ENCODE results near the gene IQCC.

Gene IQCC

DNA sequence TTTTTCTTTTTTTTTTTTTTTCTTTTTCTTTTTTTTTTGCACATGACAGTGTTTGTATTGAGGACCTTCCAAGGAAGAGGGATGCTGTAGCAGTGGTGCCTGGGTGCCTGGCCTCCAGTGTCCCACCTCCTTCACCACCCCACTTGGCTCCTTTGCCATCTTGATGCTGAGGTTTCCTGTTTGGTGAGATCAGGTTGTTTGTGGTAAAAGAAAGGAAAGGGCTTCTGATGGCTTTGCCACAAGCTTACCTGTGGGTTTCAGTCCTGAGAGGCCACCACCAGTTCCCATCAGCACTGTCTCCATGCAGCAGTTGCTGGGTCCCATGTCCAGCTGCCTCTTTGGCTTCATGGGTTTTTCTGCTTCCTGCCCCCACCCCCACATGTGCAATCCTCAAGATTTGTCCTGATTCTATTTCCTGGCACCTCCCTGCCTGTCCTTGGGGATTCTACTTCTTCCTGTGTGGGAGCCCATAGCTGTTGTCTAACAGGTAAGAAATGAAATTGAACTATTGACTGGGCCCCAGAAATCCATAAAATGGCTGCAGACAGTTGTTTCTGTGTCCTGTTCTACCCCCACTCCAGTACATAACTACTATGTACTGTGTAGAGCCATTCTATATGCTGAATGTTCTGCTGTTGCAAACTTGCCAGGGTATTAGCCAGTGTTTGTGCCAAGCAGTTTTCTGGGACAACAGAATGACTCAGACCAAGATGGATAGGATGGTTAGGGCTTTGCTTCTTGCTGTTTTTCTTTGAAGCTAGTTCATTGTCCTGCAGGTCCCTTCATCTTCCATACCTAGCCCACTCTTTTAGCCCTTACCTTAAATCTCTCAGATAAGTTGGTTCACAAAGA lies 9.3 kb upstream of the IQCC start:
- DNase-seq, result no peak

DNA sequence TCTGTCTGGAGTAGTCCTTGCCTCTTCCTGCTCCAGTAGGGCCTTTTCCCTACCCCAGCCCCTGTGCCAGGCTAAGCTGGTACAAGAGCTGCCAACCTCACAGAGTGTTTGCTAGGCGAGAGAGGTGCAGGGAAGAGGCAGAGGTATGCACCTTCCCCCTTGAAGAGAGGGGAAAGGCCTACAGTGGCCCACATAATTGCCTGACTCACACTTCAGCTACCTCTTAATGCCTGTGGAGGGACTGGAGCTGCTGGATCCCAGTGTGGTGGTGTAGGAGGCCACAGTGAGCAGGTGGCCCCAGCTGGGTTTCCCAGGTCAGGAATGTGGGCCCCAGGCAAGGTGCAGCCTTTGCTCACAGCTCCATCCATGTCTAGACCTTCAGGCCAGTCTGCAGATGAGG lies 8.4 kb upstream of the IQCC start:
- no peak for DNase-seq

DNA sequence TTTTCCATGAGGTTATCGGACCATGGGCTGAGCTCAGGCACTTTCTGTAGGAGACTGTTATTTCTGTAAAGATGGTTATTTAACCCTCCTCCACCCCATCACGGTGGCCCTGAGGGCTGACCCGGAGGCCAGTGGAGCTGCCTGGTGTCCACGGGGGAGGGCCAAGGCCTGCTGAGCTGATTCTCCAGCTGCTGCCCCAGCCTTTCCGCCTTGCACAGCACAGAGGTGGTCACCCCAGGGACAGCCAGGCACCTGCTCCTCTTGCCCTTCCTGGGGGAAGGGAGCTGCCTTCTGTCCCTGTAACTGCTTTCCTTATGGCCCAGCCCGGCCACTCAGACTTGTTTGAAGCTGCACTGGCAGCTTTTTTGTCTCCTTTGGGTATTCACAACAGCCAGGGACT lies 7.6 kb upstream of the IQCC start:
- no peak for DNase-seq

DNA sequence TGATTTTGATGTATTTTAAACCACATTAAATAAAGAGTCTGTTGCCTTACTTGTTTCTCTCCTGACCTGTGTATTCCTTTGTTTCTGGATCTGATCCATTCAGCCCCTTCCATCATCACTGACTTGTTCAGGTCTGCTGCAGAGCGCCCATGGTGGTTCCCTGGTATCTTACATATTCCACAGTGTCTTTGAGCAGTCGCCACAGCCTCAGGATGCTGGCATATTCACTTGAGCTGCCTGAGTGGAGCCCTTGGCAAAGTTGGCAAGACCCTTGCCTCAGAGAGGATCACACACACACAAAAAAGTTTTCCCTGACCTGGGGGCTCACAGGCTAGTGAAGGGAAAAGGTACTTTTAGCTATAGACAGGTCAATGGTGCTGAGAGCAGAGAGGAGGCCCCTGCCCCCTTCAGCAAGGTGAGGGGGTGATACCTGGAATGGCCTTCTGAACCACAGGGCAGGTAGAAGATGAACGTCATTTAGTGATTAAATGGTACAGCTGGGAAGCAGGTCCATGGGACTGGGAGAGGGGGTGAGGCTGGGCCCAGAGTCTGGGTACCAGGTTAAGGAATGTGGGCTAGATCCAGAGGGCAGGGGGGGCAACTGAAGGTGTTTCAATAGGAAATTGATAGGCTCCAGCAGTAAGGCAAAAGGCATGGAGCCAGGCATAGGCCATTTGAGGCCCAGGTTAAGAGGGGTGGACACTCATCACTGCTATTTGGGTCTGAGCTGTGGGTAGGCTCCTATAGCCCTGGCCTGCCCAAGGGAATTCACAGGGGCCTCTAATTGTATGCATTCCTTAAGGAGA lies 7.0 kb upstream of the IQCC start:
- no peak for DNase-seq

DNA sequence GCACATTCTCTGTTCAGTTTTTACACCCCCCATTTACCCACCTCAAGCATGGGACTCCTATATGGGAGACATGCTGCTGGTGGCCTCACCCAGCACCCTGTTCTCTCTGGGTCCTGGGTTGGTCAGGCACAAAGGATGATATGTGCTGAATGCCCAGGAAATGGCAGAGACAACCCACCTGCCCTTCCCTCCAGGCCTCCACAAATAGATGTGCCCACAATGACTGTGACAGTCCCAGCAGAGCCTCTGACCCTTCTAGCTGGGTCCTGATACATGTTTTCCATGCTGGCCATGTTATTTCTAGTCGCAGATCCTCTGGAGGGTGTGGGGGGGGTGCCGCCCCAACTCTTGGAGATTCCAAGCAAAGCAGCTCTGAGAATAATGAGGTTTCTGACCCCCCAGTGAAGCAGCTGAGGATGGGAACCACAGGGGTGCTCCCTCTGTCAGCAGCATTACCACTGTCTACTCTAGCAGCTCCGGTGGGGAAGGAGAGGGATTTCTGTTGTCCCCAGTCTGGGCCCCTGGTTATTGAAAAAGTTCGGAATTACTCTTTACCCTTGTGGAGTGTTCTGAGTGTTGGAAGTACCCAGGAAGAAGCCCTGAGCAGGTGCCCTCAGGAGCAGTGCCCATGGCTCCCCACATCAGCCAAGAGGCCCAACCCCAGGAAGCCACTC lies 6.3 kb upstream of the IQCC start:
- DNase-seq, result no peak

DNA sequence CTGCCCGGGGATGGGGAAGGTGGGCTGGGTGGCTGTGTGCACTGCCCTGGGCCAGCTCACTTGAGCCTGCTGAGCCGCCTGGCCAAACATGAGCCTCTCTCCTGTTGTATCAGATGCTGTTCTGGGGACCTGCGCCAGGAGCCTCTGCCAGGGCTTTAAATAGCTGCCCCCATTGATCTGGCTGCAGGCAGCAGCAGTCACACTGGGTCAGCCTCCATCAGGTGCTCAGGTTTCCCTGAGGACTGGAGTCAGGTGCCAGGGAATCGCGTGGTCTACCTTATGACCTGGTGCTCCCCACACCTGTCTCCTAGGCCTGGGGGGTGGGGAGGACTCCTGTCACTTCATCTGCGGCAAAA lies 5.8 kb upstream of the IQCC start:
- DNase-seq, result no peak

DNA sequence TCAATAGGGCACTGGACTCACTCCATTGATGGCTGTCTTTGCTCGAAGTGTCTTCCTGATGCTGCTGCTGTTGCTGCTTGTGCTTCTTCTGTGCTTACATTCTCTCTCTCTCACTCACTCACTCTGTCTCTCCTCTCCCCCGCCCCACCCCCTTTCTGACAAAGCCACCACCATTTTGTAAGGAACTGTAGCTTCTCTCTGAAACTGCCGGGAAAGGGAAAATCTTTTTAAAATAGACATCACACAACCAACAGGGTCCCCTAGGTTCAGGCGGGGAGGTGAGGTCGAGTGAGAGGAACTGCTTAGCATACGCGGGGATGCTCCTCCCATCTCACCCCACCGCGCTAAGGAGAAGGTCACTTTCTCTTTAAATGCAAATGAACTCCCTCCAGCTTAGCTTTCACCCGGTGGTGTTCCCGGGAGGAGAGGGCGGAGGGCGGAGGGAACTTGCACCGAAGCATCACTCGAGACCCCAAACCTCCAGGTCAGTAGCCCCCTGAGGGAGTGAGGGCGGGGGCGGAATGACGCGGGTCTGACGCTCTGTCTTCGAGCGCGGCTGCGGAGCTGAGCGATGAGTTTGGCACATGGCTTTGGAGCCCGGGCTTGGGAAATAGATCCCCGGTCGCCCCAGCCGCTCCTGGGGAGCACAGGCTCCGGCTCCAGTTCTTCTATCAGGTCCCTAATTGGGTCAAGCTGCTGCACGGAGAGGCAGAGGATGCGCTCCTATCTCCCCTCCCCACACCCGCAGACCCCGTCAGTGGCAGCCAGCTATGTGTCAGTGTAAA lies 5.1 kb upstream of the IQCC start, which contains the start of gene CCDC28B:
Gene CCDC28B (plus strand): TSS at position 370 of the 785 bp plus-strand sequence. CDS start 1,341 bp downstream, outside the sequence.
- DNase-seq, result peak; percentile 46 to 57

DNA sequence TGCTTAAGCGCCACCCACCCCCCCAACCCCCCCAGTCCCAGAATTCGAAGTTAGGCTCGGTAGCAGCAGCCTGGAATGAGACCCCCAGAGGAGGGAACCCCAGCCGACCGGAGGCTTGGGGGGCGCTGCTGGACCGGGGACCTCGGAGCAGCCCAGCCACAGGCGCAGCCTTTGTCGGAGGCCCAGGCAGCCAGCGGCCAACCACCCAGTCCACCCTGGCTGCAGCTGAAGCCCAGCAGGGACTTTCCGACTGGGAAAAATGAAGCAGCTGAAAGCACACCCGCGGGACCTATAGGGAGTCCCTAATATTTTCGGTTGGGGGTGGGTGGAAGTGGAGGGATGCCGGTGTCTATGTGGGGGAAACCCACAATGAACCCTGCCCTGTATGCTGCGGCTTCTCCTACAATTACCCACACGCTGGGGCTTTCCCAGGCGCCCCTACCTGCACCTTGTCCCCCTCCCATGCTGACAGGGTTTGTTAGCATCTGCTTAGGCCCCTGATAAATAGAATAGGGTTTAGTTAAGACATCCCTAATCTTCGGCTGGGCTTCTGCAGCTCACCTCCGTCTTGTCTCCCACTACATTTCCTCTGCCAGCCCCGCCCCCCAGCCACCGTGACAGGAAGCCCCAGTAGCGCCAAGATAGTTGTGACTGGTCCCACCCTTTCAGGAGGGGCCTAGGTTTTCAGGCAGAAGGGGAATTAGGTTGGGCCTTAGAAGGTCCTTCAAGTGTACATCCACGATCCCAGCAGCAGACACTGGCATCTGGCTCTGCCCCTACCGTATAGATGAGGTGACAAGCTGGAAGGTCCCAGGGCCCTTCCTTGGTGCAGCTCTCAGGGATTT lies 4.2 kb upstream of the IQCC start:
- peak; percentile 86 to 87 for DNase-seq

DNA sequence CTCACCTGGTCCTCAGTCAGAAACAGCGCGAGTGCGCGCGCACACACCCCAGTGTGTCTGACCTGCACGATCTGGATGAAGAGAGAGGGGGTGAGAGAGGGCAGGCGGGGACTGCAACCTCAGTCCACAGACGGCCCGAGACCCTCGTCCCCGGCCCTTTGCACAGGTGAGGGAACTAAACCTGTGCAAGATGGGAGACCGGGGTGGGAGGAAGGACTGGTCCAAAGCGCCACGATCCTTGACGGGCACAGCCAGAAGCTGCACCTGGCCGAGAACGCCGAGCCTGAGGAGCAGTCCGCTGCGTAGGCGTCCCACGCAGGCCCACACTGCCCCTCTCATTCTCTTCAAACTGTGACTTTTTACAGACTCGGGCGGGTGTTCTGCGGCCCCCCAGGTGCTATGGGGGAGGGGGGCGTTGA lies 519 bp upstream of the IQCC start:
- no peak for DNase-seq

DNA sequence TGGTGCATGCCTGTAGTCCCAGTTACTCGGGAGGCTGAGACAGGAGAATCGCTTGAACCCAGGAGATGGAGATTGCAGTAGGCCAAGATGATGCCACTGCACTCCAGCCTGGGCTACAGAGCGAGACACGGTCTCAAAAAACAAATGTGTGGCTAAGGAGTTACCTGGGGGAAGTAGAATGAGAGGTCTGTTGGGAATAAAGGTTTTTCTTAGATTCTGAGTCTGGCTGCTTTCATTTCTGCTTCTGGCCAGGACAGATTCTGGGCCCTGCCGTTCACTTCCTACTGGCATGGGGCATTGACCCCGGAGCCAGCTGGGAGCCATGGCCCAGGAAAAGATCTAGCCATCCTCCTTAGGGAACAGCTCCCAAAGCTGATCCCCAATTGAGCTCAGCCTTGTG lies 3.0 kb downstream of the IQCC start:
- DNase-seq, result no peak

DNA sequence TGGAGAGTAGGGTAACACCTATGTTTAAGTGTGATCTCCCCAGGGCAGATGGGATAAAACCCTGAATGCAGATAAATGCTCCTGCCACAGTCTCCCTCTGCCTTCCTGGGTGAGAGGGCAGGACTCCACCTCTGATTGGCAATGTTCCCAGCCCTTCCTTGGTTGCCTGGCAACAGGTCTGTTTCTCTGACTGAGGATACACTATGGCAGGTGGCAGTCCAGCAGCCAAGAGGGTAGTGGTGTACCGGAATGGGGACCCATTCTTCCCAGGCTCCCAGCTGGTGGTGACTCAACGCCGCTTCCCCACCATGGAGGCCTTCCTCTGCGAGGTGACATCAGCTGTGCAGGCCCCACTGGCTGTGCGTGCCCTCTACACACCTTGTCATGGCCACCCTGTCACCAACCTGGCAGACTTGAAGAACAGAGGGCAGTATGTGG lies 3.4 kb downstream of the IQCC start, which contains the start of gene DCDC2B:
Gene DCDC2B (plus strand): TSS at position 199 of the 438 bp plus-strand sequence. CDS start 5 bp downstream, at position 204.
- no peak for DNase-seq

DNA sequence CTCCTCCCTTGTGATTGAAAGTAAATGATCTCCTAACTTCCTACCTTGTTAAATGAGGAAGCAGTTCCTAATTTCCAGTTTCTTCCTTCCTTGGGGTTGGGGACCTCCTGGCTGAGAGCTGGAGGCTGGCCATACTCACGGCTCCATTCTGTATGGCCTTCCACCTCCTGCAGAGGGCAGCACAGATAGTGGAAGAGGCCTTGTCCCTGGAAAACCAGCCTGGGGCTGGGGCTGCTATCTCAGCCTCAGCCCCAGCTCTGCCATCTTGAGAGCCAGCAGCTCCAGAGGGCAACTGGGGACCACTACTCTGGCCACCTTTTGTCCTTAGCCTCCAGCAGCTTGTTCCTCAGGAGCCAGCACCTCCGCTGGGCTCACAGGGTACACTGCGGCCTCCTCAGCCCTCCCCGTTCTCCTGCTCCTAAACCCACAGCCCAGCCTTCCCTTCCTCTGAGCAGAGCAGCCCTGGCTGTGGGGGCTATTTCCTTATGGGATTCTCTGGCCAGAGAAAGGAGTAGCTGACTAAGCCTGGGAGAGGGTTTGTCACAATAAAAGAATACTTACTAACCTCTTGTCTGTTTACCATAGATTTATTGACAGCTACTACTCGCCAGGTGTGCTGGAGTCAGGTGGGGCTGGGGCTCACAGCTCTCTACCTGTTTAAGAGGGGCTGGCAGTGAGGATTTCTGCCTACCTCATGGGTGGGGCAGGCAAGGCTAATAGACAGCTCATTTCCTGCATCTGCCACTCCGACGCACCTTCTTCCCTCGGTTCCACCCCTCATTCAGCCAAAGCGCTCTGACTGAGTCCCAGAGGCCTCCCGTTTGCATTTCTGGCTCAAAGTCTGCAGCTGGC lies 10.4 kb downstream of the IQCC start:
- peak; percentile 63 to 74 for DNase-seq

DNA sequence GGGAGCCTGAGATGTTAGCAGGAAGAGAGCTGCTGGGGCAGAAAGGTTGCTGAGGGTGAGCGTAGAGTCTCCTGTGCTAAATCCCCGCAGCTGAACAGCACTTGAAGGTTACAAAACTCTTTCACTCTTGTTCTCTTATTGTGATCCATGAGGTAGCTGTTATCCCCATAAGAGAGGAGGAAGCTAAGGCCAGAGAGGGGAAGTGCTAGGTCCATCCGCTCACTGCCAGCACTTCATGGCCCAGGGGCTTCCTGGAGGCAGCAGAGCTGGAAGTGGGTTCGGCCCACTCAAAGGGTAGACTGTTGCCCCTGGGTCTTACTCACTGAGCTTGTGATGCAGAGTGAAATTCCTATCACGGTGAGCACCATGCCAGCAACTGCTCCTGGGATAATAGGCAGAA lies 11.1 kb downstream of the IQCC start:
- no peak for DNase-seq

DNA sequence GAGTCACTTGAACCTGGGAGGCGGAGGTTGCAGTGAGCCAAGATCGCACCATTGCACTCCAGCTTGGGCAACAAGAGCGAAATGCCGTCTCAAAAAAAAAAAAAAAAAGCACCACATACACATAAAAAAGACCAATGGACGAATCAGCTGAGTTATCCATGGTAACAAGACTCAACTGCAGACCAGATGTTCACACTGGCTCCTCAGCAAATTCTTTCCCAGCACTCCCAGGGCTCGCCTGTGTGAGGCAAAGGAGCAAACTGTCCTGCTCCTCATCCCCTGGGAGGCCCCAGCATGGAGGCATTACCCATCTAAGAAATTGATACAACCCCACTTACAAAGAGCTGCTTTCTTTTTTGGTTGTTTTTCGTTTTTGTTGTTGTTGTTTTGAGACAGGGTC lies 13.6 kb downstream of the IQCC start:
- DNase-seq, result no peak

DNA sequence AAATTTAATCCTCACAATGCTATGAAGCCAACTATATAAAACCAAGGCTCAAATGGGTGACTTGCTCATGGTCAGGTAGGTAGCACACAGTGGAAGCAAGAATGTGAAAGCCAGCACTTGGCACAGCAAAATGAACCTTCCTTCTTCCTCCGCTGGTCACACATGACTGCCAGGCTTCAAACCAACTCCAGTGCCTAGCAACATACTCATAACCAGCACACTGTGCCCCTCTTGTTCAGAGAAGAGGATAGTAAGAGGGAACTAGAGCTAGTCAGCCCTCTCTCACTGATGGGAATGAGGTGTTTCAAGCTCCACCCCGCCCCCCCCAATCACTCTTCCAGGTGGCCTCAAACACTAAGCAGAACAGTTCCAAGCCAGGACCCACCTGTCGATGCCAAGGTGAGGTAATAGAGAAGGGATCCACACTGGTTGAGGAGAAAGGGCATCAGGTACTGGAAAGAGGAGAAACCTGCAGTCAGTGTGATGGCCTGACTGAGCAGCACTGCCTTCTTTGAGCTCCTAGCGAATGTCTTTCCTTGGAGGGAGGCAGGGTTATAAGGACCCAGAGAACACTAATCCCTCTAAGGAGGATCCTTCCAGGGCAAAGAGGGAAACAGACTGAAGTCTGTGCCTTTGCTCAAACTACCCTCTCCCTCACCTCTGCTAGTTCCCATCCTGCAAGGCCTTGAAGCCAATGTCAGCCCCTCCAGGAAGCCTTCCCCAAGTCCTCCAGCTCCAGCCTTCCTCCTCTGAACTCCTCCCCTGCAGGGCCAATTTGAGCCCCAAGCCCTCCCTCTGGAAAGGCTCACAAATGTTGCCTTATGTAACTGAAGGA lies 15.5 kb downstream of the IQCC start:
- no peak for DNase-seq

DNA sequence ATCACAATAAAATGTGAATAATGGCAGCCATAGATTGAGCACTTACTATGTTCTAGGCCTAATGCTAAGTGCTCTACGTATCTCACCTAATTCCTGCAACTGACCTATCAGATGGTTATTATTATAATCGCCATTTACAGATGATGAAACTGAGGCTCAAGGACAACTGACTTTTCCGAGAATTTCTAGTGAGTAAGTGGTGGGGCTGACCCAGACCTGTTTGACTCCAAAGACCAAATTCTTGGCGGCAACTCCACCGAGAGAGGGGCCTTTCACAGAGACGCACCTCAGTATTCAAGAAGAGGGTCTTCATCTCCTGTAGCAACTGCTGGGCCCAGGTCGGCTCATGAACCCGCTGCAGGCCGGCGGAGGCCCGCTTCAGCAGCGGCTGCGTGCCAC lies 16.1 kb downstream of the IQCC start:
- DNase-seq, result no peak

DNA sequence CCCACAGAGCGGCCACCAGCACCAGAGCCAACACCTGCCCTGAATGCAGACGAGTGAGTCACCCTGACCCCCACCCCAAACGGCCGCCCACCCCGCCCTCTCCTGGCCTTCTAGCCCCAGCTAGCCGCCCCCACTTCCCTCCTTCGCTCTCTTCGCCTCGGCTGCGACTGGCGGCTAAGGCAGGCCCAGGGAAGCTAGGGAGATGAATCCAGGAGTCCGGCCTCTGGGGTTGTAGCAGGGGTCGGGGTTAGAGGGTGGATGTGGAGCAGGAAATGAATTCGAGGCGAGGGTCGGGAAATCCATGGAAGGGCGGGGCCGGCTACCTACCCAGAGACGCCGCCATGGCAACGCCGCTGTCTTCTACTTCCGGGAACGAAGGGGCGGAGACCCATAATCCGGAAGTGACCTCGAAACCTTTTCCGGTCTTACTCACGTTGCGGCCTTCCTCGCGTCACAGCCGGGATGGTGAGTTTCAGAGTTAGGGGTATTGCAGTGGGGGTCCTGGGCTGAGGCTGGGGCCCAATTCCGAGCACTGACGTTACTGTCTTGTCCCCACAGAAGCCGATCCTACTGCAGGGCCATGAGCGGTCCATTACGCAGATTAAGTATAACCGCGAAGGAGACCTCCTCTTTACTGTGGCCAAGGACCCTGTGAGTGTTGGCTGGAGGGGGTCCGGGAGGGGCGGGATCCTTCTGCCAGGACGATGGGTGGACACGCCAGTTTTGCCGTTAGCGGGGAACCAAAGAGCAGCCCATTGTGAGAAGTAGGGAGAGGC lies 16.7 kb downstream of the IQCC start, which contains the start of the genes EIF3I and TMEM234:
Gene EIF3I (plus strand): TSS at position 428 of the 776 bp plus-strand sequence. CDS start 35 bp downstream, at position 463.
Gene TMEM234 (minus strand): TSS at position 374 of the 776 bp plus-strand sequence. CDS start 31 bp downstream, at position 343.
- peak; percentile 91 to 95 for DNase-seq

DNA sequence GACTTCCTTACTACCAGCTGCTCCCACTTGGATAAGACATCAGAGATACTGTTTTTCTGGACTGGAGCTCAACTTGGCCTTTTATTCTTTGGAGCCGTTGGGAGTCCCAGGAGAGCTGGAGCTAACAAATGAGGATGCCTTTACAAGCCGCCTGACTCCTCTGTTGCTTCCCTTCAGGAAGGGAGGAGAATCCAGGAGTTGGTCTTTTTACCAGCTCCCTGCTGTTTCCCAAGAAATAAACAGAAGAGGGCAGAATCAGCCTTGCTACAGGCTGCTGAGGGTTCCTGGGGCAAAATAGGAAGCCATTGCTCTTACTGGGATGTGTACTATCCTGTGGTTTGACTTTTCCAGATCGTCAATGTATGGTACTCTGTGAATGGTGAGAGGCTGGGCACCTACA lies 18.2 kb downstream of the IQCC start:
- no peak for DNase-seq

All from activated CD4-positive, alpha-beta T cell treated with anti-CD3 and anti-CD28 coated beads, Interleukin-2, amount 50 U/mL, for 48 hours (primary cell).